ENCODE data around the gene GRK4. TPM values are rescaled to one million over a fixed set of nuclear protein-coding genes. Genes with fewer than 3 reads are reported as not detected.
A peak's percentile ranks its signal among the peaks of the same experiment; 100 is the strongest.

GRK4 gene
- total and polyA plus RNA-seq, 7 donors: 0.60 to 10.2 (median 3.9) TPM

GRCh38 chr4:3035674-3036073, 72.3 kb downstream of the GRK4 start:
- no peak for DNase-seq
- H3K36me3 ChIP-seq: no peaks in the 10 kb centered on the region
- TF ChIP-seq CTCF (IDR thresholded peaks at IDR 0.05): no peak
- no peak for TF ChIP-seq POLR2A (IDR thresholded peaks at IDR 0.05)
- TF ChIP-seq EP300 (IDR thresholded peaks at IDR 0.05): no peak
- intact Hi-C loops (cut with DNase I): loop anchor here (2.0 kb wide), 1 partner anchor 271 kb away; no protein-coding TSS in a partner anchor
- H3K27me3 ChIP-seq: no peaks in the 10 kb centered on the region
- 82 to 90% methylated on average over 6 of the region's 6 CpGs for WGBS, 2 donors
- H3K27ac ChIP-seq: no peak overlapping the region
- peaks cover 0 to 15% (median 9%) of the 10 kb centered on the region in 4 donors for H3K4me1 ChIP-seq
- no peak overlapping the region for H3K4me3 ChIP-seq
- no peaks in the 10 kb centered on the region for H3K9me3 ChIP-seq

GRCh38 chr4:3036131-3036952, 73.0 kb downstream of the GRK4 start:
- Histone ChIP-seq H3K27ac (no peak overlapping the region), H3K9me3 (no peaks in the 10 kb centered on the region), H3K4me1 (peaks cover 0 to 20% (median 11%) of the 10 kb centered on the region in 4 donors), H3K4me3 (no peak overlapping the region), H3K36me3 (no peaks in the 10 kb centered on the region), H3K27me3 (peaks cover 0 to 2% (median 0%) of the 10 kb centered on the region in 3 donors)
- WGBS, 2 donors: 87 to 92% methylated on average over 21 of the region's 21 CpGs
- DNase-seq: no peak
- intact Hi-C loops (cut with DNase I): loop anchor here (2.0 kb wide), 1 partner anchor 272 kb away; no protein-coding TSS in a partner anchor
- TF ChIP-seq CTCF (IDR thresholded peaks at IDR 0.05): no peak
- no peak for TF ChIP-seq POLR2A (IDR thresholded peaks at IDR 0.05)
- no peak for TF ChIP-seq POLR2AphosphoS5 (IDR thresholded peaks at IDR 0.05)
- no peak for TF ChIP-seq EP300 (IDR thresholded peaks at IDR 0.05)

- Histone ChIP-seq H3K27ac (no peak overlapping the region), H3K9me3 (no peaks in the 10 kb centered on the region), H3K4me1 (peaks cover 0 to 24% (median 15%) of the 10 kb centered on the region in 4 donors), H3K4me3 (peak overlapping the region in 3 of 4 donors; percentile 19 to 35 (median 28)), H3K27me3 (peaks cover 0 to 11% (median 0%) of the 10 kb centered on the region in 3 donors), H3K36me3 (no peaks in the 10 kb centered on the region)
- intact Hi-C loops (cut with DNase I): loop anchor here (2.0 kb wide), 1 partner anchor 273 kb away; no protein-coding TSS in a partner anchor
- WGBS, 2 donors: 33 to 54% methylated on average over 6 of the region's 6 CpGs
- TF ChIP-seq EP300 (IDR thresholded peaks at IDR 0.05) (no peak), CTCF (IDR thresholded peaks at IDR 0.05) (no peak), POLR2A (IDR thresholded peaks at IDR 0.05) (no peak), POLR2AphosphoS5 (IDR thresholded peaks at IDR 0.05) (no peak)
- DNase-seq: no peak
Observed at GRCh38 chr4:3037957-3038461, 74.6 kb downstream of the GRK4 start.

- no peak for DNase-seq
- 87% methylated on average over 8 of the region's 8 CpGs for WGBS, 2 donors
- Histone ChIP-seq H3K27ac (no peak overlapping the region), H3K36me3 (no peaks in the 10 kb centered on the region), H3K4me3 (no peak overlapping the region), H3K9me3 (no peaks in the 10 kb centered on the region), H3K27me3 (peaks cover 0 to 11% (median 0%) of the 10 kb centered on the region in 3 donors), H3K4me1 (peaks cover 0 to 24% (median 15%) of the 10 kb centered on the region in 4 donors)
- TF ChIP-seq POLR2A (IDR thresholded peaks at IDR 0.05): no peak
- TF ChIP-seq CTCF (IDR thresholded peaks at IDR 0.05): no peak
- no peak for TF ChIP-seq EP300 (IDR thresholded peaks at IDR 0.05)
- no peak for TF ChIP-seq POLR2AphosphoS5 (IDR thresholded peaks at IDR 0.05)
- intact Hi-C loops (cut with DNase I): no loop called here
Observed at GRCh38 chr4:3039706-3040366, 76.5 kb downstream of the GRK4 start.
